BJ (cell line): Measurements from ENCODE around the gene PPA2. TPM values are rescaled to one million over a fixed set of nuclear protein-coding genes. Genes with fewer than 3 reads are reported as not detected.

ENCODE experiments used
- CTCF ChIA-PET: fragments of 350-600 bp; formaldehyde crosslinking; extraction: SDS; loops from one replicate; lab custom pipeline; 2021; ENCODE audit warnings: antibody characterized with exemption, inconsistent platforms; lab: Yijun Ruan, JAX
- POLR2A ChIA-PET: fragments of 300-600 bp; sonication (Branson Sonifier 250); formaldehyde crosslinking; extraction: SDS; loops from one replicate; lab custom pipeline; 2021; ENCODE audit warnings: antibody characterized with exemption; lab: Charles Lee
- DNase-seq: peaks from one replicate; pipeline ENCODE4 v3.0.0-alpha.2; 2011; ENCODE audit warnings: low read depth
- H3K27me3 ChIP-seq: 2 replicates; pipeline ENCODE4 v1.6.0; 2011; ENCODE audit warnings: low read length; ENCODE audit not compliant: control insufficient read depth, insufficient read depth
- H3K36me3 ChIP-seq: 2 replicates; pipeline ENCODE4 v1.5.1; 2011; ENCODE audit warnings: low read length; ENCODE audit not compliant: control insufficient read depth, insufficient read depth
- H3K4me3 ChIP-seq: 2 replicates; pipeline ENCODE4 v1.5.1; 2011; ENCODE audit warnings: low read depth, mild to moderate bottlenecking, control low read depth, low read length
- CTCF ChIP-seq: IDR thresholded peaks from 2 replicates; pipeline ENCODE4 v1.5.1; 2011; ENCODE audit warnings: low read depth, mild to moderate bottlenecking, control low read depth, inconsistent platforms, low read length, moderate library complexity; ENCODE audit not compliant: insufficient read depth
- polyA plus RNA-seq: library from polyadenylated mRNA; depleted of rRNA; stranded (reverse); fragments of >200 nt; gene quantifications from 2 replicates; pipeline ENCODE4 v1.2.3, GENCODE V29; 2011

PPA2 gene
- polyA plus RNA-seq, 1 experiment = 51.8 TPM

DNA sequence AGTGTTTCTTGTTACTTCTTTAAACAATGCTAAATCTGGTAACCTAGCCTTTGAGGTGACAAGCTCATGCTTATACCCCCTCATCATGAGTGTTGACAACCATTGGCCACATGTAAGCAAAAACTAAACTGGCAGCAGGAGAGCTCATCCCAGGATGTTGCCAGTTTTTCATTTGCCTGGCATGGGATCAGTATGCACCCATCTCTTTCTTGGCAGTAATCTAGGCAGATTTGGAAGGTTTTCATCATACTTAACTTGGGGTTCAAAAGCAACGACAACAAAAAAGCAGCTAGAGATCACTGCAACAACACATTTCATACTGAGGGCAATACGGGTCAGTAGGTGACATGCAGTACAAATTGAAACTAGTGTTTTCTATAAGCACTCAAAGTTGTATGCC is 122.0 kb downstream of the PPA2 start:
- POLR2A ChIA-PET = no interaction called here
- no peak for DNase-seq
- no peaks in the 10 kb centered on the region for H3K36me3 ChIP-seq
- TF ChIP-seq CTCF = no peak
- no peaks in the 10 kb centered on the region for H3K27me3 ChIP-seq
- no peak overlapping the region for H3K4me3 ChIP-seq
- CTCF ChIA-PET = no interaction called here

DNA sequence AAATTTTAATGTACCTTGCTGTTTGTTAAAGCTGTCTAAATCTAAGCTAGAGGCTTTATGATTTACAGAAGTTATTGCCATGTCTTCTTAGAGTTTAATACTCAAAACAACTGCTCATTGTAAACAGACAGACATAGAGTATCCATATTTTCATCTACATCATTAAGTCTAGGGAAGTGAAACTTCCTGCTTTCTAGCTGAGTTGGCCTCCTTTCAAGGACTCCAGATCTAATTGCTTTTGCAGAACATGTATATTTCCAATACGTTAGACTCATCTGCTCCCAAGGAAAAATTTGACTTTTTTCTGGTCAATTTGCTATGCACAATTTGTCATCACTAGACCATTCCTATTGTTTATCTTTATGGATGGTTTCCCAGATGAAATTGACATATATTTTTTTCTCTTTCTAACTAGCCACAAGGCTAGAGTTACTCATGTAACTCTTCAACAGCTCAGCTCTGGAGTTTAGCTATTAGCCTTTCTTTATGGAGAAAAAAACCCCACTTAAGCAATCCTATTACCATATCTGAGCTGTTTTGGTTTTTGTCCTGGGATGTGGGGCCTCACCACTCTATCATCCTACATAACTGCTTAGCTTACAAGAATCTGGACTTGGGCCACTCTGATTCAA is 122.9 kb downstream of the PPA2 start:
- CTCF ChIA-PET = no interaction called here
- no peak for DNase-seq
- TF ChIP-seq CTCF = no peak

DNA sequence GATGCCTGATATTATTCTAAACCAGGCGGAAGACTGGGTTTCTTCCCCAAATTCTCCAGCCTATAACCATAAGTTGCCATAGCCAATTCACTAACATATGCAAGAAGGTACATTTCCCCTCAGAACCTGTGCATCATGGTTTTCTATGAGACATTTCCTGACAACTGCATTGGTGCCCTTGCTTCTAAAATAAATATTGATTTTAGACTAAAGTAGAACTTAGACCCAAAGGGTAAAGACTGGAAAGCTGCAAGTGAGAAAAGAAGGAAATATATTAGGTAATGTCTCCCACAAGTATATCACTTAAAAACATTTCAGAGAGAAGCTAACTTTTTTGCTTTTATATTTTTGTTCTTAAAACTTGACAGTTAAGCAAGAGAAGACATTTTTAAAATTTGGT is 125.1 kb downstream of the PPA2 start:
- CTCF ChIA-PET = interaction anchor here (1.0 kb wide), 1 partner anchor 10 kb away, joined by 4 read pairs; no protein-coding TSS in a partner anchor
- POLR2A ChIA-PET = no interaction called here
- Histone ChIP-seq H3K36me3 (no peaks in the 10 kb centered on the region), H3K27me3 (no peaks in the 10 kb centered on the region), H3K4me3 (no peak overlapping the region)
- no peak for TF ChIP-seq CTCF
- DNase-seq = no peak

More for the DNA sequence above, 122.9 kb downstream of the PPA2 start:
- Histone ChIP-seq H3K27me3 (no peaks in the 10 kb centered on the region), H3K4me3 (no peak overlapping the region), H3K36me3 (no peaks in the 10 kb centered on the region)
- POLR2A ChIA-PET = no interaction called here

DNA sequence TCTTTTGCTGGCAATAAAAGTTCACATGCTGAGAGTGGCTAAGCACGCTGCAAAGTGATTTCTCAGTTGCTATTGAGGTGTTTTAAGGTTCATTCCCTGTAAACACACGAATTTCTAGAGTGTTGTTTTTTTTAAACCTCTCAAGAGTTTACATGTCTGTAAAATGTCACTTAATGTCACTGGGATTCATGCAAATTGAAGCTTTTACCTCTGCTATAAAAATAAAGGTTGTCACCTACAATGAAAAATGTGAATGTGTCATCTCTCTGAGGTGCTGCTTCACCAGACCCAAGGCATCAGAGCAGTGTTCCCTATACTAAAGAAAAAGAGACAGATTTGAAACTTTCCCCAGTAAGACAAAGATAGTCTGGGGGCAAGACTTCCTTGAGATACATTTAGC is 127.0 kb downstream of the PPA2 start:
- DNase-seq = no peak
- no peak for TF ChIP-seq CTCF
- H3K27me3 ChIP-seq = no peaks in the 10 kb centered on the region
- H3K36me3 ChIP-seq = no peaks in the 10 kb centered on the region
- ChIA-PET CTCF (no interaction called here), POLR2A (no interaction called here)
- H3K4me3 ChIP-seq = no peak overlapping the region

GRCh38 chr4:105345838-105346237 is 128.0 kb downstream of the PPA2 start:
- Histone ChIP-seq H3K27me3 (no peaks in the 10 kb centered on the region), H3K4me3 (no peak overlapping the region), H3K36me3 (no peaks in the 10 kb centered on the region)
- TF ChIP-seq CTCF = no peak
- no peak for DNase-seq
- ChIA-PET POLR2A (no interaction called here), CTCF (interaction anchor here (1.4 kb wide), 1 partner anchor 206 kb away, joined by 4 read pairs; no protein-coding TSS in a partner anchor)
